GM12801 (cell line): ENCODE measurements around the gene ACBD4.

Experiments
- TF ChIP-seq, protein P1 (sequence below): IDR thresholded peaks from one replicate; pipeline ENCODE4 v1.5.1; 2011; ENCODE audit warnings: control low read depth; ENCODE audit not compliant: insufficient read length; ENCODE audit errors: extremely low read depth

ACBD4 gene

DNA sequence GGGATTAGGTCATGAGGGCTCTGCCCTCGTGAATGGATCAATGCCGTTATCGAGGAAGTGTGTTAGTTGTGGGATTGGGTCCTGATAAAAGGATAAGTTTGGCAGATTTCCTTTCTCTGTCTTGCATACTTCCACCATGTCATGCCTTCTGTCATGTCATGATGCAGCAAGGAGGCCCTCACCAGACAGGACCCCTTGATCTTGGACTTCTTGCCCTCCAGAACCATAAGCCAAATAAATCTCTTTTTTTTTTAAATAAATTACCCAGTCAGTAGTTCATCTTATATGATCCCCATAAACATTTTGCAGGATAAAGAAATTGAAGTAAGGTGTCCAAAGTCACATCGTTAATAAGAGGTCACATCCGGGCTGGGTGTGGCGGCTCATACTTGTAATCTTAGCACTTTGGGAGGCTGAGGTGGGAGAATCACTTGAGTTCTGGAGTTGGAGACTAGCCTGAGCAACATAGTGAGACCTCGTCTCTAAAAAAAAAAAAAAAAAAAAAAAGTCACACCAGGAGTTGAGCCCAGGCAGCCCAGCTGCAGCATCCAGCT is 51.4 kb downstream of the ACBD4 start:
- TF ChIP-seq, protein P1, sequence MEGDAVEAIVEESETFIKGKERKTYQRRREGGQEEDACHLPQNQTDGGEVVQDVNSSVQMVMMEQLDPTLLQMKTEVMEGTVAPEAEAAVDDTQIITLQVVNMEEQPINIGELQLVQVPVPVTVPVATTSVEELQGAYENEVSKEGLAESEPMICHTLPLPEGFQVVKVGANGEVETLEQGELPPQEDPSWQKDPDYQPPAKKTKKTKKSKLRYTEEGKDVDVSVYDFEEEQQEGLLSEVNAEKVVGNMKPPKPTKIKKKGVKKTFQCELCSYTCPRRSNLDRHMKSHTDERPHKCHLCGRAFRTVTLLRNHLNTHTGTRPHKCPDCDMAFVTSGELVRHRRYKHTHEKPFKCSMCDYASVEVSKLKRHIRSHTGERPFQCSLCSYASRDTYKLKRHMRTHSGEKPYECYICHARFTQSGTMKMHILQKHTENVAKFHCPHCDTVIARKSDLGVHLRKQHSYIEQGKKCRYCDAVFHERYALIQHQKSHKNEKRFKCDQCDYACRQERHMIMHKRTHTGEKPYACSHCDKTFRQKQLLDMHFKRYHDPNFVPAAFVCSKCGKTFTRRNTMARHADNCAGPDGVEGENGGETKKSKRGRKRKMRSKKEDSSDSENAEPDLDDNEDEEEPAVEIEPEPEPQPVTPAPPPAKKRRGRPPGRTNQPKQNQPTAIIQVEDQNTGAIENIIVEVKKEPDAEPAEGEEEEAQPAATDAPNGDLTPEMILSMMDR = no peak

DNA sequence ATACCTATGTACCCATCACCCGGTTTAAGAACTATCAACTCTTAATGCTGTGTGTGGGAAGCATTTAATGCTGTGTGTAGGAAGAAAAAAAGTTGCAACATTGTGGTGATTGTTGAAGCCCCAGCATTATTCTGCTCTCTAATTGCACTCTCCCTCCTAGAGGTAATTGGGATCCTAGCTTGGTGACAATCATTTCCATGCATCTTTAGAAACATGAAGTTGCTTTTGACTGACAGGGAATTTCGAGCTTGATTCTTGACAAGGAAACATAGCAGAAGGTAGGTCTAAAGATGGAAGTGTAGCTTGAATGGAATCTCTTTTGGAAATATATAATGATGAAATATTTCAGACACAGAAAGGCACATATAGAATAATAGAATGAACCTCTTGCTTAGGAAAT is 53.5 kb downstream of the ACBD4 start:
- TF ChIP-seq, protein P1 = no peak

DNA sequence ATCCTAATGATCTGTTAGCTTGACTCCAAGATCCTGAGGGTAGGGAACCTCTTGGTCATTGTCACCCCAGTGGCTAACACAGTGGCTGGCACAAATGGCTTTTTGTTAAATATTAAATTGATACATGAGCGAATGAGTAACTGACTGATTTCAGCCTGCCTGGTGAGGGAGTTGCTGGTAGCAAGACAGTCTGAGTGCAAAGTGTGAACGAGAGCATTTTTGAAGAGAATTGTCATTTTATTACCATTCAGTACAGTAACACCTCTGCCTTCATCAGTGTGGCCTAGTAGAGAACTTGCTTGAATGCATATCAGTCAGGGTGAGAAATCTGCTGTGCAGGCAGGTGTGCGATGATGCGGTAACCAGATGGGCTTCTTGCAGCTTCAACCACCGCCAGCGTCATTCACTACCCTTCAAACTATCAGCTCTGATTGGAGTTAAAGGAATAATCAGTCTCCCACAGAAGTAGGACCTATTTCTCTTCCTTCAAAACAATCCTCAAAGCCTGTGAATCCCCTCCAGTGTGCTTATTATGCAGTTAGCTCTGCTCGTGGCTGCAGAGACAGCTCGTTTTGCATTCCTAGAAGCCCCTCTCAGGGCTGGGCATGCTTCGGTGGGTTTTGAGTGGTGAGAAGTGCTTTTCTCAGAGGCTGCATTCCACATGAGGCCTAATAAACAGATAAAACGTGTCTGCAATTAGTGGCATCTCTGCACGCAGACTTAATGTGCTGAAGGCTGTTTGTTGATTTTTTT is 55.2 kb downstream of the ACBD4 start:
- TF ChIP-seq, protein P1 = no peak
